ENCODE results near the gene ETFA.
"Not testable (repeated sequence)": the region's sequence is repeated elsewhere in the genome, so short reads cannot be mapped to it uniquely, and the experiment has no call there.

Gene ETFA

GRCh38 chr15:76270876-76271275 lies 40.4 kb downstream of the ETFA start:
- no peaks in the 10 kb centered on the region for H3F3A ChIP-seq (ENCODE audit: insufficient read depth, low read length)
- H3K9ac ChIP-seq (ENCODE audit: low read length): no peak overlapping the region

GRCh38 chr15:76267077-76267476 lies 44.2 kb downstream of the ETFA start:
- Histone ChIP-seq H3K4me1 (ENCODE audit: low read length) (no peaks in the 10 kb centered on the region), H3K27me3 (replicated peaks; ENCODE audit: insufficient read depth, low read length) (no peaks in the 10 kb centered on the region), H3K27ac (ENCODE audit: low read length) (no peak overlapping the region), H3K4me3 (ENCODE audit: low read length) (no peak overlapping the region), H2AFZ (ENCODE audit: low read length) (no peak overlapping the region), H3K36me3 (replicated peaks; ENCODE audit: insufficient read depth, low read length) (peaks cover 3% of the 10 kb centered on the region; the same call in 1 of the 2 replicates), H3F3A (ENCODE audit: insufficient read depth, low read length) (no peaks in the 10 kb centered on the region), H3K9me2 (replicated peaks; ENCODE audit: insufficient read depth, low read length) (no peaks in the 10 kb centered on the region), H4K20me1 (ENCODE audit: insufficient read depth, low read length) (no peaks in the 10 kb centered on the region), H3K4me2 (ENCODE audit: low read depth, low read length) (no peak overlapping the region), H3K79me2 (ENCODE audit: low read length) (no peaks in the 10 kb centered on the region), H3K9me3 (replicated peaks; ENCODE audit: insufficient read depth, low read length) (no peaks in the 10 kb centered on the region), H3K9ac (ENCODE audit: low read length) (no peak overlapping the region)
- DNase-seq: no peak
- TF ChIP-seq, protein P1, sequence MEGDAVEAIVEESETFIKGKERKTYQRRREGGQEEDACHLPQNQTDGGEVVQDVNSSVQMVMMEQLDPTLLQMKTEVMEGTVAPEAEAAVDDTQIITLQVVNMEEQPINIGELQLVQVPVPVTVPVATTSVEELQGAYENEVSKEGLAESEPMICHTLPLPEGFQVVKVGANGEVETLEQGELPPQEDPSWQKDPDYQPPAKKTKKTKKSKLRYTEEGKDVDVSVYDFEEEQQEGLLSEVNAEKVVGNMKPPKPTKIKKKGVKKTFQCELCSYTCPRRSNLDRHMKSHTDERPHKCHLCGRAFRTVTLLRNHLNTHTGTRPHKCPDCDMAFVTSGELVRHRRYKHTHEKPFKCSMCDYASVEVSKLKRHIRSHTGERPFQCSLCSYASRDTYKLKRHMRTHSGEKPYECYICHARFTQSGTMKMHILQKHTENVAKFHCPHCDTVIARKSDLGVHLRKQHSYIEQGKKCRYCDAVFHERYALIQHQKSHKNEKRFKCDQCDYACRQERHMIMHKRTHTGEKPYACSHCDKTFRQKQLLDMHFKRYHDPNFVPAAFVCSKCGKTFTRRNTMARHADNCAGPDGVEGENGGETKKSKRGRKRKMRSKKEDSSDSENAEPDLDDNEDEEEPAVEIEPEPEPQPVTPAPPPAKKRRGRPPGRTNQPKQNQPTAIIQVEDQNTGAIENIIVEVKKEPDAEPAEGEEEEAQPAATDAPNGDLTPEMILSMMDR (IDR thresholded peaks at IDR 0.05; ENCODE audit: low read length): no peak
- TF ChIP-seq EZH2phosphoT487 (IDR thresholded peaks at IDR 0.05; ENCODE audit: low read length) (no peak), EZH2 (optimal IDR thresholded peaks at IDR 0.05; ENCODE audit: low read depth, low read length) (no peak)

More at GRCh38 chr15:76270876-76271275, 40.4 kb downstream of the ETFA start:
- no peak overlapping the region for H2AFZ ChIP-seq (ENCODE audit: low read length)
- no peaks in the 10 kb centered on the region for H3K9me3 ChIP-seq (replicated peaks; ENCODE audit: insufficient read depth, low read length)
- H3K4me3 ChIP-seq (ENCODE audit: low read length): no peak overlapping the region
- H3K27ac ChIP-seq (ENCODE audit: low read length): no peak overlapping the region
- DNase-seq: no peak
- H3K27me3 ChIP-seq (replicated peaks; ENCODE audit: insufficient read depth, low read length): no peaks in the 10 kb centered on the region
- H3K4me1 ChIP-seq (ENCODE audit: low read length): no peaks in the 10 kb centered on the region
- no peaks in the 10 kb centered on the region for H4K20me1 ChIP-seq (ENCODE audit: insufficient read depth, low read length)
- no peak for TF ChIP-seq EZH2phosphoT487 (IDR thresholded peaks at IDR 0.05; ENCODE audit: low read length)
- TF ChIP-seq, protein P1 (IDR thresholded peaks at IDR 0.05; ENCODE audit: low read length): no peak
- no peak for TF ChIP-seq EZH2 (optimal IDR thresholded peaks at IDR 0.05; ENCODE audit: low read depth, low read length)
- H3K36me3 ChIP-seq (replicated peaks; ENCODE audit: insufficient read depth, low read length): peaks cover 3% of the 10 kb centered on the region; the same call in 1 of the 2 replicates
- H3K79me2 ChIP-seq (ENCODE audit: low read length): no peaks in the 10 kb centered on the region
- no peaks in the 10 kb centered on the region for H3K9me2 ChIP-seq (replicated peaks; ENCODE audit: insufficient read depth, low read length)
- H3K4me2 ChIP-seq (ENCODE audit: low read depth, low read length): no peak overlapping the region

- H3K4me1 ChIP-seq (ENCODE audit: low read length); H4K20me1 ChIP-seq (ENCODE audit: insufficient read depth, low read length); H2AFZ ChIP-seq (ENCODE audit: low read length); H3K27ac ChIP-seq (ENCODE audit: low read length); H3K27me3 ChIP-seq (replicated peaks; ENCODE audit: insufficient read depth, low read length); H3K9me2 ChIP-seq (replicated peaks; ENCODE audit: insufficient read depth, low read length); H3K4me2 ChIP-seq (ENCODE audit: low read depth, low read length); H3F3A ChIP-seq (ENCODE audit: insufficient read depth, low read length); H3K4me3 ChIP-seq (ENCODE audit: low read length); H3K36me3 ChIP-seq (replicated peaks; ENCODE audit: insufficient read depth, low read length); H3K79me2 ChIP-seq (ENCODE audit: low read length); DNase-seq; H3K9me3 ChIP-seq (replicated peaks; ENCODE audit: insufficient read depth, low read length); H3K9ac ChIP-seq (ENCODE audit: low read length): not testable (repeated sequence)
These were observed 45.5 kb downstream of the ETFA start for GRCh38 chr15:76265769-76266168.

GRCh38 chr15:76260246-76260938 lies 50.9 kb downstream of the ETFA start:
- Histone ChIP-seq H3K4me2 (ENCODE audit: low read depth, low read length) (no peak overlapping the region), H3K79me2 (ENCODE audit: low read length) (no peaks in the 10 kb centered on the region), H4K20me1 (ENCODE audit: insufficient read depth, low read length) (no peaks in the 10 kb centered on the region), H3K9ac (ENCODE audit: low read length) (no peak overlapping the region), H3K9me3 (replicated peaks; ENCODE audit: insufficient read depth, low read length) (no peaks in the 10 kb centered on the region), H3K4me1 (ENCODE audit: low read length) (no peaks in the 10 kb centered on the region), H3K27me3 (replicated peaks; ENCODE audit: insufficient read depth, low read length) (no peaks in the 10 kb centered on the region), H3K9me2 (replicated peaks; ENCODE audit: insufficient read depth, low read length) (no peaks in the 10 kb centered on the region), H3K4me3 (ENCODE audit: low read length) (no peak overlapping the region), H3K27ac (ENCODE audit: low read length) (no peak overlapping the region), H3F3A (ENCODE audit: insufficient read depth, low read length) (no peaks in the 10 kb centered on the region), H2AFZ (ENCODE audit: low read length) (no peak overlapping the region), H3K36me3 (replicated peaks; ENCODE audit: insufficient read depth, low read length) (no peaks in the 10 kb centered on the region; the same call in 1 of the 2 replicates)
- no peak for DNase-seq
- TF ChIP-seq, protein P1 (IDR thresholded peaks at IDR 0.05; ENCODE audit: low read length): no peak
- TF ChIP-seq EZH2 (optimal IDR thresholded peaks at IDR 0.05; ENCODE audit: low read depth, low read length) (no peak), EZH2phosphoT487 (IDR thresholded peaks at IDR 0.05; ENCODE audit: low read length) (no peak)
